Keratinocyte (primary cell): Measurements from ENCODE around the gene CARD9.

Experiments
- EZH2 ChIP-seq: IDR thresholded peaks from one replicate; pipeline ENCODE4 v1.6.1; 2012; ENCODE audit warnings: inconsistent platforms, mild to moderate bottlenecking, low read length, moderate library complexity
- TF ChIP-seq, protein P1 (sequence below), 3 experiments: IDR thresholded peaks in 1 of 3; conservative IDR thresholded peaks in 1 of 3; optimal IDR thresholded peaks in 1 of 3; 2 replicates in 2 of 3; 3 replicates in 1 of 3; pipeline versions ENCODE3 to v1.5.1; 2011; ENCODE audit warnings: low read length in 3 of 3, mild to moderate bottlenecking in 3 of 3, moderate library complexity in 2 of 3, control low read depth in 1 of 3, inconsistent platforms in 1 of 3; ENCODE audit not compliant: insufficient read depth in 2 of 3; ENCODE audit errors: extremely low read depth in 1 of 3

DNA sequence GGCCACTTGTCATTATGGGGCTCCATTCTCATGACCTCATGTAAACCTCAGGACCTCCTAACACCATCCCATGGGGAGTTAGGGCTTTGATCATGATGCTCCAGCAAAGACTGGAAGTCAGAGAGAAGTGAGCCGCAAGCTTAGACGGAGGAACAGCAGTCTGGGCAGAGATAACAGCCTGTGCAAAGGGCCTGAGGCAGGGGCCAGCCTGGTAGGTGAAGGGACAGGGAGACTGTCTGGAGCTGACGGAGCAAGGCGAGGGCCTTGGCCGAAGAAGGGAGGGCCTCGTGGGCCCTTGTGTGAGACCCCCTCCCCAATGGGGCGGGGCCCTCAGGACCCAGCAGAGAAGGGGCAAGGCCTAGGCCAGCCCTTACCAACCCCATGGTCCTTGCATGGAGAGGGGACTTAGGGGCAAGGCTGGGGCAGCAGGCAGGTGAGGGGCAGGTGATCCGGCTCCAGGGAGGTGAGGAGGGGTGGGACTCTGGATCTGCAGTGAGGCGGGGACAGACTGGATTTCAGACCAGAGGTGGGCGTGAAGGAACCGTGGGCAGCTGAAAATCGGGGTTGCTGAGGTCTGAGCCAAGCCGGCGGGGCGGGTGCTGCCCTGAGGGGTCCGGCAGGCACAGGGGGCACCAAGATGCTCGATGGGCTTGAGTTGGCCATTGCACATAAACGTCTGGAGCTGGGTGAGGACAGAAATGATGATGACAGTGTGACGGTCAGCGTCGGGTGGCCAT is 28.8 kb downstream of the CARD9 start:
- TF ChIP-seq, protein P1, sequence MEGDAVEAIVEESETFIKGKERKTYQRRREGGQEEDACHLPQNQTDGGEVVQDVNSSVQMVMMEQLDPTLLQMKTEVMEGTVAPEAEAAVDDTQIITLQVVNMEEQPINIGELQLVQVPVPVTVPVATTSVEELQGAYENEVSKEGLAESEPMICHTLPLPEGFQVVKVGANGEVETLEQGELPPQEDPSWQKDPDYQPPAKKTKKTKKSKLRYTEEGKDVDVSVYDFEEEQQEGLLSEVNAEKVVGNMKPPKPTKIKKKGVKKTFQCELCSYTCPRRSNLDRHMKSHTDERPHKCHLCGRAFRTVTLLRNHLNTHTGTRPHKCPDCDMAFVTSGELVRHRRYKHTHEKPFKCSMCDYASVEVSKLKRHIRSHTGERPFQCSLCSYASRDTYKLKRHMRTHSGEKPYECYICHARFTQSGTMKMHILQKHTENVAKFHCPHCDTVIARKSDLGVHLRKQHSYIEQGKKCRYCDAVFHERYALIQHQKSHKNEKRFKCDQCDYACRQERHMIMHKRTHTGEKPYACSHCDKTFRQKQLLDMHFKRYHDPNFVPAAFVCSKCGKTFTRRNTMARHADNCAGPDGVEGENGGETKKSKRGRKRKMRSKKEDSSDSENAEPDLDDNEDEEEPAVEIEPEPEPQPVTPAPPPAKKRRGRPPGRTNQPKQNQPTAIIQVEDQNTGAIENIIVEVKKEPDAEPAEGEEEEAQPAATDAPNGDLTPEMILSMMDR (optimal IDR thresholded peaks at IDR 0.05 in 1 of 3, IDR thresholded peaks at IDR 0.05 in 1 of 3, conservative IDR thresholded peaks at IDR 0.05 in 1 of 3; ENCODE audit: extremely low read depth in 1 of 3, insufficient read depth in 2 of 3, low read length in 3 of 3) = no peak
- TF ChIP-seq EZH2 = no peak
